Lower leg skin (tissue), 4 donors: ENCODE results near the gene ENDOG. TPM values are rescaled to one million over a fixed set of nuclear protein-coding genes. Genes with fewer than 3 reads are reported as not detected.

Source experiments
- DNase-seq, 2 donors: peaks; one replicate each; pipeline ENCODE4 v3.0.0-alpha.2; 2019; ENCODE audit warnings: low spot score in 2 of 2
- H3K4me3 ChIP-seq: fragments of 200-600 bp; sonication (generic); 2 replicates; pipeline ENCODE4 v1.5.1; 2017; ENCODE audit warnings: mild to moderate bottlenecking, low read depth; ENCODE audit not compliant: poor library complexity, severe bottlenecking
- CTCF ChIP-seq, 3 donors: fragments of 450-650 bp; IDR thresholded peaks; one replicate each; pipeline ENCODE4 v1.5.1; 2016; ENCODE audit warnings: antibody characterized with exemption in 3 of 3, mild to moderate bottlenecking in 3 of 3, moderate library complexity in 2 of 3
- POLR2A ChIP-seq, 2 donors: fragments of 450-650 bp; IDR thresholded peaks; one replicate each; pipeline ENCODE4 v1.6.1; 2016 to 2017; ENCODE audit warnings: antibody characterized with exemption in 2 of 2, mild to moderate bottlenecking in 1 of 2, moderate library complexity in 1 of 2
- whole genome bisulfite sequencing, 2 donors: methylation state at CpG; one replicate each; pipeline ENCODE4 v1.1.5; 2018; 5-methylcytosine and 5-hydroxymethylcytosine counted together
- intact Hi-C: fragments of 100-400 bp; cut with DNase I; formaldehyde crosslinking; loops from one replicate; pipeline ENCODE4 v1.15.0; 2023; ENCODE audit warnings: low total_unique reads
- total RNA-seq, 4 donors: library from RNA; depleted of rRNA; stranded (reverse); fragments of >200 nt; gene quantifications; one replicate each; pipeline ENCODE4 v1.1.0, GENCODE V29; 2016

ENDOG gene
- total RNA-seq, 4 donors from 2014 or later = 12.5 to 34.7 (median 25.5) TPM

DNA sequence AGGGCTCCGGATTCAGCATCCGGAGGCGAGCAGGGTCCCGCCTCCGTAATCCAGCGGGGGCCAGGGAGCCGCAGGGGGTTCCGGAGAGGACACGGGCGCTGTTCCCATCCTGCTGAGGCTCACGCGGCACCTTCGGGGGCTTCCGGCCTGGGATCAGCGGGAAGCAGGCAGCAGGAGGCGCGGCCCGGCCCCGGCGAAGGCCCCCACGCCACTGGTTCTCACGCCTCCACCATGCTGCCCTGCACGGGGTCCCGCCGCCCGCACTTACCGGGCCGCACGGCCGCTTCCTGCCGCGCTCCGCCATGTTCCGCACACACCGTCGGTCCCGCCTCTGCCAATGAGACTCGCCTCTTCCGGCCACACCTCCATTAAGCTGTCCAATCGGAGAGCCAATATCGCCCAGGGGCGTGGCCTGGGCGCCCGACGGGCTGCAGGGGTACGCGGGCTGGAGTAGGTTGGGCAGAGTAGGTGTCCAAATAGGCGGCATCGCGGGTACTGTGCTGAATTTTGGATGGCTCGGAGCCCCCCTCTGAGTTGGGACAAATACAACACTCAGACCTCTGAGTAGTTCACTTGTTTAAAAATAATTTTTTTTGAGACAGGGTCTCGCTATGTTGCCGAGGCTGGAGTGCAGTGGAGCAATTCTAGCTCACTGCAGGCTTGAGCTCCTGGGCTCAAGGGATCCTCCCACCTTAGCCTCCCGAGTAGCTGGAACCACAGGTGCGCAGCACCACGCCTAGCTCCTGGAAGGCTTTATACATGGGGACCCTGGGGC, 11.4 kb downstream of the ENDOG start, which contains the start of gene SPOUT1:
SPOUT1 (minus strand) TSS at position 318 of the 775 bp plus-strand sequence; CDS start at position 304, 14 bp downstream.
- TF ChIP-seq POLR2A (IDR thresholded peaks at IDR 0.05) (no peak), CTCF (IDR thresholded peaks at IDR 0.05) (no peak)
- intact Hi-C loops = no loop called here
- WGBS, 2 donors = 0 to 1% methylated on average over 20 to 49 of the region's 56 CpGs
- peak; percentile 92 to 98 for DNase-seq
- peak within 1 kb of the TSS; percentile 64 for H3K4me3 ChIP-seq

DNA sequence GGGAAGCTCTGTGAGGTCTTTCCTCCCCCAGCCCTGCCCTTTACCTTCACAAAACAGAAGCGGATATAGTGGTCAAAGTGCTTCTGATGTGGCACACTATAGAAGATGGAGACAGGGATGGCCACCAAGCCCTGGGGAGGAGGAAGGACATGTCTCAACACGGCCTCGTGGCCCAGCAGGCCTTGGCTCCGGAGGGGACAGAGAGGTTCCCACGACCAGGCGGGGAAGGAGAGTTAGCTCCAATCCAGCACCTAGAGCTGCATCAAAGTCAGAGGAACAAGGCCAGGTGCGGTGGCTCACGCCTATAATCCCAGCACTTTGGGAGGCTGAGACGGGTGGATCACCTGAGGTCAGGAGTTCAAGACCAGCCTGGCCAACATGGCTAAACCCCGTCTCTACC, 15.4 kb downstream of the ENDOG start:
- H3K4me3 ChIP-seq = no peak overlapping the region
- no peak for DNase-seq
- WGBS, 2 donors = 91 to 92% methylated on average over 10 of the region's 10 CpGs
- no peak for TF ChIP-seq CTCF (IDR thresholded peaks at IDR 0.05)
- no peak for TF ChIP-seq POLR2A (IDR thresholded peaks at IDR 0.05)
- intact Hi-C loops = no loop called here

DNA sequence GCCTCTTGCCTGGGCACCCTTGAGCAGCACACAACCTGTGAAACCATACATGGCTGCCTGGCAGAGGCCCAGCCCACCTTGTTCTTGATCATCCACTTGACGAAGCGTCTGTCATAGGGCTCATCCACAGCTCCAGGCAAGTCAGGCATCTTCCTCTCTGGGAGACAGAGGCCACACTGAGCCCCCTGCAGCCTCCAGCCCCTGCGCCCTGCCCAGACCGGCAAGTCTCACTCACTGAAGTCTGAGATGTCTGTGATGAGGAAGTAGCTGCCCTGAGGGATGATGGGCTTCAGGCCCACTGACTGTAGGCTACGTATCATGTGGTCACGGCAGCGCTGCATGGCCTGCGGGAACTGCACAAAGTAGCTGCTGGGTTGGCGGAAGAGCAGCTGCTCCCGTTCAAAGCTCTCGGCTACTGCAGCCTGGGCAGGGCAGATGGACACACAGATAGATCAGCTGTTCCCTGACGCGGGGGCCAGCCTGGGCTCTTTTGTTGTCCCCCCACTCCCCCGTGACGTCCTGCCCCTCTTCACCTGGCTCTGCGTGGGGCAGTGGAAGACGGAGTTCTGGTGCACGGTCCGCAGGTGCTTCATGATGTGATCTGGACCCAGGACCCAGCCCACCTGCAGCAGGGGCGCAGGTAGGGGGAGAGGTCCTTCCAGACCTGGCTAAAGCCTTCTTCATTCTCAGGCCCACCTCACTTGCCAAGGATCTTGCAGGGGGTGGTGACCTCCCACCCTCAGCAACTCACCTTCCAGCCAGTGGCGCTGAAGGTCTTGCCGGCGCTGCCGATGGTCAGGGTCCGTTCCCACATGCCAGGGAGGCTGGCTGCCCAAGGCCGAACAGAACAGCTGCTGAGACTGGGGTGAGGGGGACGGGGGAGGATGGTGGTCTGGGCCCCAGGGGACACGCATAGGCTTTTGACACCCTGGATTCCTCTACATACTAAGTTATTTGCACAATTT, 17.2 kb downstream of the ENDOG start:
- WGBS, 2 donors = 93 to 94% methylated on average over 24 to 25 of the region's 28 CpGs
- TF ChIP-seq POLR2A (IDR thresholded peaks at IDR 0.05) (no peak), CTCF (IDR thresholded peaks at IDR 0.05) (no peak)
- intact Hi-C loops = no loop called here
- DNase-seq = no peak
- H3K4me3 ChIP-seq = no peak overlapping the region

GRCh38 chr9:128836509-128837145, 18.3 kb downstream of the ENDOG start:
- no peak overlapping the region for H3K4me3 ChIP-seq
- DNase-seq = no peak
- 95 to 97% methylated on average over 14 of the region's 14 CpGs for WGBS, 2 donors
- intact Hi-C loops = no loop called here
- TF ChIP-seq CTCF (IDR thresholded peaks at IDR 0.05) (no peak), POLR2A (IDR thresholded peaks at IDR 0.05) (no peak)

DNA sequence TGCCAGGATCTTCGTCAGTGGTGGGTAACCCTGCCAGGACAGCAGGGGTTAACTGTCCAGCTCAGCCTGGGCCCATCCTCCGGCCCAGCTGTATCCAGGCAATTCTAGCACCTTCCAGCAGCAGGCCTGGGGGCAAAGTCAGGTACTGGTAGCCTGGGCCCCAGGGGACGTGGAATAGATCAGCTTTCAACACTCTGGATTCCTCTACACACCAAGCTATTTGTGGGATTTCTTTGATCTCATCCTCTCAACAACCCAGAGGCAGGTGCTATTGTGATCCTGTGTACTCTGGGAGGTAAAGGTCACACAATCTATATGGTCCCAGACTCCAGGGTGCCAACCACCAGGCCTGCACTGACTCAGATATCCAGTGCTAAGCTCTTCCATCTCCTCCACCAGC, 20.0 kb downstream of the ENDOG start:
- TF ChIP-seq POLR2A (IDR thresholded peaks at IDR 0.05) = no peak
- 81 to 84% methylated on average over 3 of the region's 3 CpGs for WGBS, 2 donors
- intact Hi-C loops = no loop called here
- H3K4me3 ChIP-seq = no peak overlapping the region
- DNase-seq = no peak
